Adrenal gland (tissue), 5 donors: ENCODE results near the gene N4BP2.

Source experiments
- POLR2A ChIP-seq, 2 donors: fragments of 450-650 bp; IDR thresholded peaks; one replicate each; pipeline ENCODE4 v1.6.1; 2017; ENCODE audit warnings: antibody characterized with exemption in 2 of 2, mild to moderate bottlenecking in 2 of 2, moderate library complexity in 1 of 2
- TF ChIP-seq, protein P1 (sequence below), 6 experiments: fragments of 450-650 bp in 4 of 6; fragments of 200-600 bp in 2 of 6; sonication (generic) in 1 of 6; IDR thresholded peaks; 1 replicate in 5 of 6; 2 replicates in 1 of 6; pipeline versions ENCODE4 v1.5.1 to v1.8.0; 2016 to 2021; ENCODE audit warnings: antibody characterized with exemption in 6 of 6, mild to moderate bottlenecking in 2 of 6, moderate library complexity in 1 of 6
- donor health status: DM: no; HTN: no; CAD: no.

DNA sequence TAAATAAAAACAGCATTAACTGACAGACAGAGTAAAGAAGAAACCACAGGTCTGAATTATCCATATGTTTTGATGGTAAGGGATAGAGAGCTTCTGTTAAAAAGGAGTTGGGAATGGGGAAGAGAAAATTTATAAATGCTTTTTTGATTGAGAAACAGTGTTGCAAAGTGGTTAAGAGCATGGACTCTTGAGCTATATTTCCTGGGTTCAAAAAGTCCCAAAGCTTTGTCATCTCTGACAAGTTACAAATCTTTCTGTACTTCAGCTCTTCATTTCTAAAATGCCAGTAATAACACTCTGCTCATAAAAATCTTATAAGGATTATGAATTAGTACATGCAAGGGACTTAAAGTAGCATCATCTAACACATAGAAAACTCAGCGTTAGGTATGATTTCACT lies 62.2 kb downstream of the N4BP2 start:
- TF ChIP-seq, protein P1, sequence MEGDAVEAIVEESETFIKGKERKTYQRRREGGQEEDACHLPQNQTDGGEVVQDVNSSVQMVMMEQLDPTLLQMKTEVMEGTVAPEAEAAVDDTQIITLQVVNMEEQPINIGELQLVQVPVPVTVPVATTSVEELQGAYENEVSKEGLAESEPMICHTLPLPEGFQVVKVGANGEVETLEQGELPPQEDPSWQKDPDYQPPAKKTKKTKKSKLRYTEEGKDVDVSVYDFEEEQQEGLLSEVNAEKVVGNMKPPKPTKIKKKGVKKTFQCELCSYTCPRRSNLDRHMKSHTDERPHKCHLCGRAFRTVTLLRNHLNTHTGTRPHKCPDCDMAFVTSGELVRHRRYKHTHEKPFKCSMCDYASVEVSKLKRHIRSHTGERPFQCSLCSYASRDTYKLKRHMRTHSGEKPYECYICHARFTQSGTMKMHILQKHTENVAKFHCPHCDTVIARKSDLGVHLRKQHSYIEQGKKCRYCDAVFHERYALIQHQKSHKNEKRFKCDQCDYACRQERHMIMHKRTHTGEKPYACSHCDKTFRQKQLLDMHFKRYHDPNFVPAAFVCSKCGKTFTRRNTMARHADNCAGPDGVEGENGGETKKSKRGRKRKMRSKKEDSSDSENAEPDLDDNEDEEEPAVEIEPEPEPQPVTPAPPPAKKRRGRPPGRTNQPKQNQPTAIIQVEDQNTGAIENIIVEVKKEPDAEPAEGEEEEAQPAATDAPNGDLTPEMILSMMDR (IDR thresholded peaks at IDR 0.05) = no peak
- TF ChIP-seq POLR2A (IDR thresholded peaks at IDR 0.05) = no peak
